SK-N-SH (cell line): Measurements from ENCODE around the gene KPNA2. TPM values are rescaled to one million over a fixed set of nuclear protein-coding genes. Genes with fewer than 3 reads are reported as not detected.
"Not testable (repeated sequence)": the region's sequence is repeated elsewhere in the genome, so short reads cannot be mapped to it uniquely, and the experiment has no call there.

Experiments used
- CTCF ChIA-PET: fragments of 300-600, 350-600 bp; formaldehyde crosslinking; extraction: SDS; loops from one replicate; lab custom pipeline; 2021; lab: Yijun Ruan, JAX
- POLR2A ChIA-PET: fragments of 350-600 bp; sonication (Branson Sonifier 250); formaldehyde crosslinking; extraction: SDS; loops from one replicate; lab custom pipeline; 2020; ENCODE audit warnings: antibody characterized with exemption, inconsistent platforms; lab: Yijun Ruan, JAX
- DNase-seq: peaks from one replicate; pipeline ENCODE4 v3.0.0; 2012
- H2AFZ ChIP-seq: fragments of 200-600 bp; sonication (generic); 2 replicates; pipeline ENCODE4 v1.8.1; 2016; ENCODE audit warnings: antibody characterized with exemption, mild to moderate bottlenecking, low read depth
- H3F3A ChIP-seq: fragments of 200-600 bp; sonication (generic); replicated peaks from 2 replicates; pipeline ENCODE3; 2016; ENCODE audit warnings: antibody characterized with exemption, mild to moderate bottlenecking; ENCODE audit not compliant: insufficient read depth
- H3K27ac ChIP-seq, 2 experiments: fragments of 200-500 bp in 1 of 2; fragments of 200-600 bp in 1 of 2; sonication (Bioruptor generic) in 1 of 2; sonication (generic), shearing (Covaris generic) in 1 of 2; 2 replicates each; pipeline versions ENCODE4 v1.5.1 to v1.6.1; 2014 to 2016; ENCODE audit warnings: low read depth in 2 of 2, inconsistent platforms in 1 of 2, low read length in 1 of 2, mild to moderate bottlenecking in 1 of 2, mixed read lengths in 1 of 2
- H3K27me3 ChIP-seq: fragments of 200-600 bp; sonication (generic), shearing (Covaris generic); 2 replicates; pipeline ENCODE4 v1.6.1; 2016; ENCODE audit warnings: mixed run types; ENCODE audit not compliant: insufficient read depth
- H3K36me3 ChIP-seq, 2 experiments: fragments of 200-500 bp in 1 of 2; fragments of 200-600 bp in 1 of 2; sonication (Bioruptor generic) in 1 of 2; sonication (generic) in 1 of 2; replicated peaks in 1 of 2; 2 replicates each; pipeline versions ENCODE3 to v1.5.1; 2014 to 2016; ENCODE audit warnings: low read length in 1 of 2, mild to moderate bottlenecking in 1 of 2; ENCODE audit not compliant: insufficient read depth in 2 of 2, control insufficient read depth in 1 of 2
- H3K4me1 ChIP-seq, 2 experiments: fragments of 200-500 bp in 1 of 2; fragments of 200-600 bp in 1 of 2; sonication (Bioruptor generic) in 1 of 2; sonication (generic), shearing (Covaris generic) in 1 of 2; 2 replicates each; pipeline versions ENCODE4 v1.5.1 to v1.6.1; 2014 to 2016; ENCODE audit warnings: low read depth in 1 of 2, low read length in 1 of 2, mixed run types in 1 of 2; ENCODE audit not compliant: insufficient read depth in 2 of 2, control insufficient read depth in 1 of 2
- H3K4me2 ChIP-seq: fragments of 200-600 bp; sonication (generic), shearing (Covaris generic); 2 replicates; pipeline ENCODE4 v1.6.1; 2017; ENCODE audit warnings: mixed run types
- H3K4me3 ChIP-seq, 2 experiments: fragments of 200-500 bp in 1 of 2; fragments of 200-600 bp in 1 of 2; sonication (Bioruptor generic) in 1 of 2; sonication (generic), shearing (Covaris generic) in 1 of 2; 2 replicates each; pipeline versions ENCODE4 v1.5.1 to v1.8.1; 2014 to 2016; ENCODE audit warnings: low read depth in 2 of 2, inconsistent platforms in 1 of 2, low read length in 1 of 2, mild to moderate bottlenecking in 1 of 2, mixed read lengths in 1 of 2, moderate library complexity in 1 of 2
- H3K79me2 ChIP-seq: fragments of 200-600 bp; sonication (generic); 2 replicates; pipeline ENCODE4 v1.8.1; 2017; ENCODE audit warnings: mild to moderate bottlenecking; ENCODE audit not compliant: insufficient read depth
- H3K9ac ChIP-seq: fragments of 200-600 bp; sonication (generic); 2 replicates; pipeline ENCODE4 v1.6.1; 2017; ENCODE audit warnings: mixed run types
- H3K9me2 ChIP-seq: fragments of 200-600 bp; sonication (generic); 2 replicates; pipeline ENCODE4 v1.6.1; 2017; ENCODE audit warnings: mixed run types
- H3K9me3 ChIP-seq: fragments of 200-600 bp; sonication (generic); 2 replicates; pipeline ENCODE4 v1.6.1; 2017; ENCODE audit warnings: mixed run types, mild to moderate bottlenecking, moderate library complexity
- H4K20me1 ChIP-seq: fragments of 200-600 bp; sonication (generic); 2 replicates; pipeline ENCODE4 v1.6.1; 2017; ENCODE audit warnings: mild to moderate bottlenecking, mixed run types; ENCODE audit not compliant: insufficient read depth
- ELF1 ChIP-seq: IDR thresholded peaks from 2 replicates; pipeline ENCODE4 v1.4.0; 2012
- EP300 ChIP-seq, 2 experiments: IDR thresholded peaks; 2 replicates each; pipeline versions ENCODE4 v1.4.0 to v1.6.1; 2012; ENCODE audit warnings: borderline replicate concordance in 1 of 2, low read depth in 1 of 2, low read length in 1 of 2
- FOXJ3 ChIP-seq: sonication (generic); formaldehyde crosslinking; IDR thresholded peaks from 2 replicates; pipeline ENCODE4 v1.5.1; 2020; ENCODE audit warnings: mild to moderate bottlenecking, missing genetic modification reagents
- FOXM1 ChIP-seq: IDR thresholded peaks from 2 replicates; pipeline ENCODE4 v1.4.0; 2012; ENCODE audit warnings: low read depth, mild to moderate bottlenecking
- MAX ChIP-seq: IDR thresholded peaks from 2 replicates; pipeline ENCODE4 v1.4.0; 2012; ENCODE audit warnings: low read depth
- MXI1 ChIP-seq: IDR thresholded peaks from 2 replicates; pipeline ENCODE4 v1.6.1; 2012; ENCODE audit warnings: mild to moderate bottlenecking, low read depth, low read length, improper control_type of control experiment
- RXRA ChIP-seq: IDR thresholded peaks from 2 replicates; pipeline ENCODE4 v1.4.0; 2012; ENCODE audit warnings: low read depth, mild to moderate bottlenecking, borderline replicate concordance
- YY1 ChIP-seq: IDR thresholded peaks from 2 replicates; pipeline ENCODE4 v1.4.0; 2012; ENCODE audit warnings: low read depth, mild to moderate bottlenecking
- WGBS: methylation state at CpG from one replicate; pipeline ENCODE4 v1.1.6; 2017; ENCODE audit warnings: low lambda C conversion rate; 5-methylcytosine and 5-hydroxymethylcytosine counted together
- polyA plus RNA-seq, 3 experiments: library from polyadenylated mRNA; depleted of rRNA; stranded (reverse); fragments of >200 nt; gene quantifications; 2 replicates each; pipeline ENCODE4 v1.2.3, GENCODE V29; 2012

Gene KPNA2
- polyA plus RNA-seq, 1 of the 3 experiments (the other 2 are of a cell fraction): 122 TPM

GRCh38 chr17:68080411-68081150, 45.0 kb downstream of the KPNA2 start:
- H3F3A ChIP-seq: no peaks in the 10 kb centered on the region
- H3K9ac ChIP-seq: no peak overlapping the region
- no peak overlapping the region for H3K4me3 ChIP-seq
- H3K36me3 ChIP-seq: no peaks in the 10 kb centered on the region
- POLR2A ChIA-PET: no interaction called here
- no peaks in the 10 kb centered on the region for H3K4me1 ChIP-seq
- H4K20me1 ChIP-seq: no peaks in the 10 kb centered on the region
- no peak overlapping the region for H3K27ac ChIP-seq
- H3K4me2 ChIP-seq: no peak overlapping the region
- no peaks in the 10 kb centered on the region for H3K9me3 ChIP-seq
- H2AFZ ChIP-seq: no peak overlapping the region
- no peak for DNase-seq
- TF ChIP-seq FOXM1 (no peak), ELF1 (no peak), MAX (no peak), RXRA (no peak)
- CTCF ChIA-PET: no interaction called here
- no peaks in the 10 kb centered on the region for H3K27me3 ChIP-seq
- no peaks in the 10 kb centered on the region for H3K9me2 ChIP-seq
- no peaks in the 10 kb centered on the region for H3K79me2 ChIP-seq
- 92% methylated on average over 44 of the region's 46 CpGs for WGBS

- H4K20me1 ChIP-seq, H3K36me3 ChIP-seq, H3K79me2 ChIP-seq, H3K27ac ChIP-seq, H3K27me3 ChIP-seq, H3K4me3 ChIP-seq, H3K4me1 ChIP-seq, H3K9ac ChIP-seq, H3K9me2 ChIP-seq, H3K4me2 ChIP-seq, H3K9me3 ChIP-seq, DNase-seq, CTCF ChIA-PET, POLR2A ChIA-PET, H2AFZ ChIP-seq, H3F3A ChIP-seq: not testable (repeated sequence)
- WGBS: 88% methylated on average over 13 of the region's 13 CpGs
Measured at GRCh38 chr17:68081305-68082265, 46.0 kb downstream of the KPNA2 start.

- Histone ChIP-seq H3K9ac (no peak overlapping the region), H3F3A (no peaks in the 10 kb centered on the region), H3K9me2 (no peaks in the 10 kb centered on the region), H3K27me3 (no peaks in the 10 kb centered on the region), H2AFZ (no peak overlapping the region), H3K9me3 (no peaks in the 10 kb centered on the region), H3K36me3 (no peaks in the 10 kb centered on the region), H3K27ac (no peak overlapping the region), H3K79me2 (no peaks in the 10 kb centered on the region), H3K4me1 (no peaks in the 10 kb centered on the region), H3K4me3 (no peak overlapping the region), H4K20me1 (no peaks in the 10 kb centered on the region), H3K4me2 (no peak overlapping the region)
- no peak for DNase-seq
- no peak for TF ChIP-seq FOXM1
- TF ChIP-seq YY1: no peak
- no peak for TF ChIP-seq FOXJ3
- TF ChIP-seq MXI1: no peak
- no peak for TF ChIP-seq EP300 (IDR thresholded peaks at IDR 0.05; ENCODE audit: borderline replicate concordance in 1 of 2, low read depth in 1 of 2, low read length in 1 of 2)
- POLR2A ChIA-PET: no interaction called here
- CTCF ChIA-PET: interaction anchor here (0.7 kb wide), 1 partner anchor 11 kb away, joined by 3 read pairs; no protein-coding TSS in a partner anchor
- 89% methylated on average over 7 of the region's 7 CpGs for WGBS
Measured at GRCh38 chr17:68085771-68086381, 50.3 kb downstream of the KPNA2 start.

GRCh38 chr17:68086666-68087065, 51.1 kb downstream of the KPNA2 start:
- H3K4me2 ChIP-seq, H3F3A ChIP-seq, CTCF ChIA-PET, H3K27me3 ChIP-seq, H3K9ac ChIP-seq, POLR2A ChIA-PET, H3K4me3 ChIP-seq, H3K36me3 ChIP-seq, DNase-seq, H3K9me2 ChIP-seq, H3K27ac ChIP-seq, H3K79me2 ChIP-seq, H3K9me3 ChIP-seq, H3K4me1 ChIP-seq, H4K20me1 ChIP-seq, H2AFZ ChIP-seq: not testable (repeated sequence)
- 87% methylated on average over 4 of the region's 4 CpGs for WGBS

GRCh38 chr17:68087131-68087623, 51.6 kb downstream of the KPNA2 start:
- POLR2A ChIA-PET, H3K9ac ChIP-seq, DNase-seq, H3K79me2 ChIP-seq, CTCF ChIA-PET, H2AFZ ChIP-seq, H3K4me1 ChIP-seq, H3K4me3 ChIP-seq, H3K27me3 ChIP-seq, H3K9me3 ChIP-seq, H3K4me2 ChIP-seq, H3K36me3 ChIP-seq, H4K20me1 ChIP-seq, H3K27ac ChIP-seq, H3K9me2 ChIP-seq, H3F3A ChIP-seq: not testable (repeated sequence)
- 76% methylated on average over 9 of the region's 11 CpGs for WGBS
